PFSK-1 (cell line): ENCODE results near the gene ATG9A.

Source experiments
- POLR2AphosphoS5 ChIP-seq: IDR thresholded peaks from 2 replicates; pipeline ENCODE4 v1.6.1; 2012; ENCODE audit warnings: low read depth, mild to moderate bottlenecking, control low read depth, low read length, moderate library complexity
- SIN3A ChIP-seq: IDR thresholded peaks from 2 replicates; pipeline ENCODE4 v1.6.1; 2012; ENCODE audit warnings: mild to moderate bottlenecking, low read length, moderate library complexity, borderline replicate concordance; ENCODE audit not compliant: insufficient read depth
- TAF1 ChIP-seq: IDR thresholded peaks from 2 replicates; pipeline ENCODE4 v1.6.1; 2012; ENCODE audit warnings: low read length, control low read depth, borderline replicate concordance; ENCODE audit not compliant: insufficient read depth
- TF ChIP-seq, protein P1 (sequence below), 2 experiments: IDR thresholded peaks; 2 replicates each; pipeline versions ENCODE4 v1.6.1 to v1.8.0; 2011 to 2012; ENCODE audit warnings: low read depth in 2 of 2, low read length in 2 of 2, control low read depth in 1 of 2, inconsistent platforms in 1 of 2, mild to moderate bottlenecking in 1 of 2, moderate library complexity in 1 of 2; ENCODE audit not compliant: insufficient read depth in 1 of 2

DNA sequence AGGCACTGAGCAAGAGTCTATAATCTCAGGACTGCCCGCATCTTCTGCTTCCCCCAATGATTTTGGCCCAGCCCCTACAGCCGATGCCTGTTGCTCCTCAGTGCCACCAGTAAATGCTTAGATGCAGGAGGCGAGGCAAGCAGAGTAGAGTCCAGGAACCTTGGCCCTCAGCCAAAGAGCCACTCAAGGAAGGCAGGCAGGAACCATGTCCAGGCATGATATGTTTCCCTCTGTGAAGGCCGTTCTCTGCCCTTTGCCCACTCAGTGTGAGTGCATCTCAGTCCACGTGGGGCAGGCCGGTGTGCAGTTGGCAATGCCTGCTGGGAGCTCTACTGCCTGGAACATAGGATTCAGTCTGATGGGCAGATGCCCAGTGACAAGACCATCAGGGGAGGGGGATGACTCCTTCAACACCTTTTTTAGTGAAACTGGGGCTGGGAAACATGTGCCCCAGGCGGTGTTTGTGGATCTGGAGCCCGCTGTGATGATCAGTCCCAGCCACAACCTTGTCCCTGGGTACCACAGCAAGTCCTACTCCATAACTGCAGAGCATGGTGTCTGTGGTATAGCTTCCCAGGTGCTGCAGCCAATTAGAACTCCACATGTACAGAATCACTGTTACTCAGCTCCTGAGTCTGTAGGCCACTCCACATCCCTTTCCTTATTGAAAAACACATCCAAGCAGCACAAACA, 40.1 kb upstream of the ATG9A start:
- TF ChIP-seq POLR2AphosphoS5 (no peak), TAF1 (no peak), SIN3A (no peak)
- TF ChIP-seq, protein P1, sequence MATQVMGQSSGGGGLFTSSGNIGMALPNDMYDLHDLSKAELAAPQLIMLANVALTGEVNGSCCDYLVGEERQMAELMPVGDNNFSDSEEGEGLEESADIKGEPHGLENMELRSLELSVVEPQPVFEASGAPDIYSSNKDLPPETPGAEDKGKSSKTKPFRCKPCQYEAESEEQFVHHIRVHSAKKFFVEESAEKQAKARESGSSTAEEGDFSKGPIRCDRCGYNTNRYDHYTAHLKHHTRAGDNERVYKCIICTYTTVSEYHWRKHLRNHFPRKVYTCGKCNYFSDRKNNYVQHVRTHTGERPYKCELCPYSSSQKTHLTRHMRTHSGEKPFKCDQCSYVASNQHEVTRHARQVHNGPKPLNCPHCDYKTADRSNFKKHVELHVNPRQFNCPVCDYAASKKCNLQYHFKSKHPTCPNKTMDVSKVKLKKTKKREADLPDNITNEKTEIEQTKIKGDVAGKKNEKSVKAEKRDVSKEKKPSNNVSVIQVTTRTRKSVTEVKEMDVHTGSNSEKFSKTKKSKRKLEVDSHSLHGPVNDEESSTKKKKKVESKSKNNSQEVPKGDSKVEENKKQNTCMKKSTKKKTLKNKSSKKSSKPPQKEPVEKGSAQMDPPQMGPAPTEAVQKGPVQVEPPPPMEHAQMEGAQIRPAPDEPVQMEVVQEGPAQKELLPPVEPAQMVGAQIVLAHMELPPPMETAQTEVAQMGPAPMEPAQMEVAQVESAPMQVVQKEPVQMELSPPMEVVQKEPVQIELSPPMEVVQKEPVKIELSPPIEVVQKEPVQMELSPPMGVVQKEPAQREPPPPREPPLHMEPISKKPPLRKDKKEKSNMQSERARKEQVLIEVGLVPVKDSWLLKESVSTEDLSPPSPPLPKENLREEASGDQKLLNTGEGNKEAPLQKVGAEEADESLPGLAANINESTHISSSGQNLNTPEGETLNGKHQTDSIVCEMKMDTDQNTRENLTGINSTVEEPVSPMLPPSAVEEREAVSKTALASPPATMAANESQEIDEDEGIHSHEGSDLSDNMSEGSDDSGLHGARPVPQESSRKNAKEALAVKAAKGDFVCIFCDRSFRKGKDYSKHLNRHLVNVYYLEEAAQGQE (IDR thresholded peaks at IDR 0.05; ENCODE audit: insufficient read depth in 1 of 2, low read depth in 2 of 2, low read length in 2 of 2), result no peak
